Endometrium (tissue), 2 donors: ENCODE measurements around the gene THUMPD3.

Experiments used
- FAIRE-seq: peaks from 2 replicates; lab custom pipeline; 2012; peaks lifted over from hg19 to GRCh38; lab: Jason Lieb, UNC
- donor health status: control.
- donor health status: control.

Gene THUMPD3

DNA sequence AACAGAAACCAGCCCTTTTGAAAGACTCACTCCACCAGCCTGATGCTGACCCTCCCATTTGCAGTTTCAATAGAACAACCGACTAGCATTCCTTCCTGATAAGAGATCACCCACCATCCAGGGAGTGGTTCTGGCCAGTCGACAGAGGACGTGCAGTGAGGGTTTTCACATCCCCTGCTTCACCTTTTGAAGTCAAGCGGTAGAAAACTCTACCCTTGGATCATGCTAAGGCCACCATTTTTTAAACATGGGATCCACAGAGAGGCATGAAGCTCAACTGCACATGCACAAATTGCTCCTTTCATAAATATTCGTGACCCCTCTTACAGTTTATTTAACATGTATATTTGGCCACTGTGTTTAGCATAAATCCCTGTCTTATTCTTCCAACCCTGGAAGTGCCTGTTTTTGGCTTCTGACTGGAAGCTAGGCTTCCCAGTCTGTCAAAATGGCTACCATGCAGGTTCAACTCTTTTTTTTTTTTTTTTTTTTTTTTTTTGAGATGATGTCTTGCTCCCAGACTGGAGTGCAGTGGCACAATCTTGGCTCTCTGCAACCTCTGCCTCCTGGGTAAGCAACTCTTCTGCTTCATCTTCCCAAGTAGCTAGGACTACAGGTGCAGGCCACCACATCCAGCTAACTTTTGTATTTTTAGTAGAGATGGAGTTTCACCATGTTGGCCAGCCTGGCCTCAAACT, 1.0 kb upstream of the THUMPD3 start:
- FAIRE-seq, result no peak

DNA sequence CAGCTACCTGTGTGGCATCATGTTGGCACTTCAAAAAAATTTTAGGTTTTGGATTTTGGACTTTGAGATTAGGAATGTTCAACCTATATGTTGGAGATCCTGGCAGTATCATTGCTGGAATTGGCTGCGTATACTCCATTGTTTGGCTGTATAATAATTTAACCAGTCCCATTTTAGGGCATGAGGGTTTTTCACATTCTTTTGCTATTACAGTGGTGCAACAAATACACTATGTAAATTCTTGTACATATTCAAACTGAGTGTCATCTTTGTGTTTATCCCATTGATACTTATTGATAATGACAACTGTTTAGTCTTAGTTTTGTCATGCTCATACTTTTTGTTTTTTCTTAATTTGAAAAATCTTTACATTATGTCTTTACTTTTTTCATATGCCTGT, 6.7 kb downstream of the THUMPD3 start:
- FAIRE-seq, result no peak

- no peak for FAIRE-seq
Measured at GRCh38 chr3:9373465-9373864, 10.6 kb downstream of the THUMPD3 start.

DNA sequence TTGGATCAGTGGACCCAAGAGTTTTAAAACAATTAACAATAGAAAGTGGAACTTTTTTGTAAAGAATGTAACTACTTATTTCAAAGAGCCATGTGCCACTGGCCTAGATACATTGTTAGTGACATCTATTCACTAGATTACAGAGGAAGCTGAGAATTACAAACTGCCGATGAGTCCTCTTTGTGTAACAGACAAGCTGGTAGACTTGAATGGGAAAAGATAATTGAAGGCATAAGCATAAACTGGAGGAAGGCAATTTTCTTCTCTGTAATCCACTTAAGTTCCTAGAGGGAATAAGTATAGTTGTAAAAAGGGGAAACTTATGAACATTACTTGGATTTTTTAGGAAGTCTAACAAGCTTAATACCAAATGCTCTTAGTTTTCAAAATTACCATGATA, 15.1 kb downstream of the THUMPD3 start:
- no peak for FAIRE-seq

GRCh38 chr3:9379327-9379726, 16.5 kb downstream of the THUMPD3 start:
- FAIRE-seq, result no peak

- no peak for FAIRE-seq
Measured at GRCh38 chr3:9380014-9380413, 17.2 kb downstream of the THUMPD3 start.

DNA sequence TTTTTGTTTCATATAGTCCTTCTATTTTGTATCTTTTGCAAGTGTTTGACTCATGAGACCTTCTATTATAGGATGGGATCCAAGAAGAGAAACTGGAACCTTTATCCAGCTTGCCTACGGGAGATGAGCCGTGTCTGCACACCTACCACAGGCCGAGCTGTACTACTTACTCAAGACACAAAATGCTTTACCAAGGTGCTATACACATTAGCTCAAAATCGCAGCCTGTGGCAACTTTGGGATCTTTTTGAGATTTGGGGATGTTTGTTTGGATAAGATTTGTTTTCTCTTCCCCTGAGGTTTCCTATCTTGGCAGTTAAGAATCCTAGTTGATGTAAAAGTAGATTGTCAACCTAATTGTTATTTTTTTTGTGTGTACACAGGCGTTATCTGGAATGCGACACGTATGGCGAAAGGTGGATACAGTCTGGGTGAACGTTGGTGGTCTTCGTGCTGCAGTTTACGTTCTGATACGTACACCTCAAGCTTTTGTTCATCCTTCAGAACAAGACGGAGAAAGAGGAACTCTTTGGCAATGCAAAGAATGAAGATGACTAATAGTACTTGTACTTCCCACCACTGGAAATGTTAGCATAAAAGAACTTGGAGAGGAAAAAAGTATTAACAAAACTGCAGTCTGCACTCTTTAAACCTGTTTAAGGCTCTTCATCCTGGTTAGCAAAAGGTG, 21.4 kb downstream of the THUMPD3 start:
- no peak for FAIRE-seq

DNA sequence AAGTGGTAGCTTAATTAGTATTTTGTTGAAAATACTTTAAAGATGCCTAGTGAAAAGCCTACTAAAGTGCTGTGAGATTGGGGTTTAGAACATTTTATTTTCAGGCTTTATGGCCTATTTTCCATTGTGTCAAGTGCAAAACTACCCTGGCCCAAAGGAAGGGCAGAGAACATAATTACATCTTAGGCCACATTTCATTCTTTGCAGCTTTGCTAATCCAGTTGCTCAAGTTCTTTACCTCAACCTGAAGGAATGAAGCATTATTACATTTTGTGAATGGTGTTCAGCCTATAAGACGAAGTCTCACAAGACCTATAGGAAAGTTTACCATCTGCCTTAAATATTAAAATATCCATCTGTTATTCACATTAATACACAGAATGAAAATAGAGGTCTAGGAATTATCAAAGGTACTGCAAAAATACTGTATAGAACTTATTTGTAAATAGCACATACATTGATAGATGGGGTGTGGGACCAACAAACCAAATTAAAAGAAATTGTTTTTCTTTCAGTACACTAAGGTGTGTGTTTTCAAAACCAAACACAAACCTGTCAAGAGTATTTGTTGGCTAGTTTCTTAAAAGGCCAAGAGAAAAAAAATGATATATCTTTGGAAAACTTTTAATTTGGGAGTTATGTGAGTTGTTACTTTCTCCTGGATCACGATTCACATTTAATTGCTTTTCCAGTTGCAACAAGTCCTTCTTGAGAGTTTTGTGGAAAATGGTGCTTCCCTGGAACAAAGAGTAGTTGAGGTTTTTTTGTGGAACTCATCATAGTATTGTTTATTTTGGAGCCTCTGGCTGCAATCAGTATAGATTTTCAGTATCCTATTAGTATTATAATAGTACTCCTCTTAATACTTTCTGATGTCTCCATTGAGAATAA, 22.6 kb downstream of the THUMPD3 start:
- no peak for FAIRE-seq

DNA sequence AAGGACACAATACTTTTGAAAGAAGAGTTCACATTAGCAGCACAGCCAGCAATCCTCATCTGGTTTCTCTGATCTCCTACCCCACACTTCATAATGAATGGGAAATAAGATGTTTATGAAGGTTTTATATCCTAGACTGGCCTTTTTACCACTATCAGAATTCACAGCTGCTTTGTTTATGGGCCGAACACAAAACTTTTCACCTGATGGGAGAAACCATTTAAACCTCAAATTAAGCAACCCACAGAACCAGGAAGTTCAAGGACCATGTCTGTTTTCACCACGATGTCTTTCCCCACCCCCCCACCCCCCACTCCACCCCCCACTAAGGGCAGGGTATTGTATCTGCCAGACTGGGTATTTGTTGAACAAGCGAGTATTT, 23.2 kb downstream of the THUMPD3 start:
- no peak for FAIRE-seq

DNA sequence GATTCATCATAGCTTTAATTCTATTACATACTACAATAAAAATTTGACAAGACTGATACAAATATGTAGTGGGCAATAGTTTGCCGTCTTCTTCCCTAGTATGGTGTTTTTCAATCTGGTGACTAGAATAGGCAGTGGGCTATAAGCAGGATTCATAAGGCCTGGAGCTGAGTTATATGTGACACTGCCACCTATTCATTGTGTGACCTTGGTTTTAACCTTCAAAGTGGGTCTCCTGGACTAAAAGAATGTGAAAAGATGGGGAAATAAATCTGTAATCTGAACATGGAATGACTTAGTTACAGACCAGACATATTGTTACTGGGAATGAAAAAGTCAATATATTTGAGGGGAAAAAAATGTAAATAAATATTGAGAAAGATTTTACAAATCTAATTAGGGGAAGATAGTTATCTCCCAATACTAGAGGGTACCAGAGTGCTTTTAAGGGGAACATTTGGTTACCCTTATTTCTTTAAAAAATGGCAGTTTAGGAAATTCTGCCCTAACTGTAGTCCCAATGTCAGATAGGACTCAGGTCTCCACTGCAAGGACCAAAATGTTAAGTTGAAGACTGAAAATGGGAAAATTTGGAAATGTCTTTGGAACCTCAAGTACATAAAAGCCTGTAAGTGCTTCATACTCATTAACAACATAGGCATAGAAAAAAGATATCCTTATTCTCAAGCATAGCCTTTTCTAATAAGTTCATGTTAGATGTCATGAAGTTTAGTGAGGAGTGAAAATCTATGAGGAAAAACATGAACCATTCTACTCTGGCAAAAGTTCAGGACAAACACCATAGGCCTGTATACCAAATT, 23.9 kb downstream of the THUMPD3 start:
- FAIRE-seq, result no peak

DNA sequence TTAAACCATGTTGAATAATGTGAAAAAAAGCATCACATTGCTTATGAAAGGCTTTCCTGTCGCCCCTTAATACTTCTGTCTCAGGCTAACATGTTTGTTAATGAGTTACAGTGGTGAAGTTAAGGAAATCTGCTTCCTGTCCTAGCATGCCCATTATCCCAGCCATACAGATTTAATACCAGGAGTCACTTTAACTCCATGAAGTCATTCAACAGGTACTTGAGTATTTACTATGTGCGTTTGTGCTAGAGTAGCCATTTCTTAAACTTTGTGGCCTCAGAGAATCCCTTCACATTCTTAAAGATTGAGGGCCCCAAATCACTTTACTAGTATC, 24.4 kb downstream of the THUMPD3 start:
- no peak for FAIRE-seq

GRCh38 chr3:9388142-9388541, 25.3 kb downstream of the THUMPD3 start:
- no peak for FAIRE-seq

GRCh38 chr3:9388562-9389272, 25.9 kb downstream of the THUMPD3 start:
- FAIRE-seq, result no peak

- no peak for FAIRE-seq
Measured at GRCh38 chr3:9390265-9390888, 27.5 kb downstream of the THUMPD3 start.

DNA sequence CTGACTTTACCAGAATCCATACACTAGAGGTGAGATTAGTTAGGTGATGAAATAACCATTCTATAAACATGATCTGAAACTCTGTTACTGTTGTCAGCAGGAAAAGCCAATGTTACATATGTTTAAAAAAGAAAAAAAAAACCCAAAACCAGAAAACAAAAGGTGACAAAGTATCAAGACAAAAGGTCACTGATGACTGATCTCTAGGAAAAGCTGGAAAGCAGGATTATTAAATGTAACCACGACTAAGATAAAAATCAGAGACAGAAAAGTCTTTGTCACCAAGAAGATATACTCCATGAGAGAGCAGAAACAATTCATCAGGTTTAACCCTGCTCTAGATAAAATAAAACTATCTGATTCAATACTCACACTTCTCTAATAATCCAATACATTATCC, 29.2 kb downstream of the THUMPD3 start:
- FAIRE-seq, result no peak

- FAIRE-seq, result no peak
Measured at GRCh38 chr3:9395570-9396300, 32.9 kb downstream of the THUMPD3 start.

- FAIRE-seq, result peak; percentile 31
Measured at GRCh38 chr3:9396301-9396631, 33.4 kb downstream of the THUMPD3 start.

DNA sequence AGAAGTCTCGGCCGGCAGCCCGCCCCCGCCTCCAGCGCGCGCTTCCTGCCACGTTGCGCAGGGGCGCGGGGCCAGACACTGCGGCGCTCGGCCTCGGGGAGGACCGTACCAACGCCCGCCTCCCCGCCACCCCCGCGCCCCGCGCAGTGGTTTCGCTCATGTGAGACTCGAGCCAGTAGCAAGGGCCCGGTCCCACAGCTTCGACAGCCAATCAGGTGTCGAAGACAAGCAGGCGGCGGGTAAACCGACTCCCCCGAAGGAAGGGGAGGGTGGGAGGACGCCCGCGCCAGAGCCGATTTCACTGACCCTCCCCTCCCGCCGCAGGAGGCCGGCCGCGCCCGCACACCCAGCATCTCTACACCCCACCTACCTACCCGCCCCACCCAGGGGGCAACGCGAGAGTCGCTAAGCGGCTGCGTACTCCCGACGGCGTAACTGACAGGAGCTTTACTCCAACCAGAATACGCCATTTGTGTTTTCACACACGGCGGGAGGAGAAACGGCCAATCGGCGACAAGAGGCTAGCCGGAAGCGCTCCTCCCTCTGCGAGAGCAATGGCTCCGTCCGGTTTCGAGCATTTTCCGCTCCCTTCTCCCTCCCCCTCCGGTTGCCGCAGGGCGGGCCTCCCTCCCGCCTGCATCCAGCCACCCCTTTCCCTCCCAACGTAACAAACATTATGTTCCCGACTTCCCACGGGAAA, 33.9 kb downstream of the THUMPD3 start:
- FAIRE-seq, result peak; percentile 93

- no peak for FAIRE-seq
Measured at GRCh38 chr3:9397332-9397905, 34.6 kb downstream of the THUMPD3 start, which contains the start of gene SETD5. TSS of gene SETD5 (plus strand) at chr3:9397615. CDS start at chr3:9428939, 31,324 bp downstream.
